Adrenal gland (tissue), 12 donors: ENCODE measurements around the gene GNB5. TPM values are rescaled to one million over a fixed set of nuclear protein-coding genes. Genes with fewer than 3 reads are reported as not detected.

Source experiments
- DNase-seq, 7 donors: peaks; one replicate each; pipeline ENCODE4 v3.0.0-alpha.2; 2019 to 2020
- H3K27ac ChIP-seq, 5 donors: fragments of 200-600 bp; sonication (generic) in 4 of 5; 1 replicate in 3 of 5; 2 replicates in 2 of 5; pipeline versions ENCODE4 v1.5.1 to v1.8.0; 2016 to 2020; ENCODE audit warnings: mild to moderate bottlenecking in 1 of 5
- H3K27me3 ChIP-seq: fragments of 200-600 bp; 2 replicates; pipeline ENCODE4 v1.8.0; 2021
- H3K36me3 ChIP-seq, 2 donors: fragments of 200-600 bp; replicated peaks in 1 of 2; 1 replicate in 1 of 2; 2 replicates in 1 of 2; pipeline versions ENCODE4 v1.5.1 to v1.8.0; 2018 to 2022
- H3K4me1 ChIP-seq, 2 donors: fragments of 200-600 bp; replicated peaks in 1 of 2; 1 replicate in 1 of 2; 2 replicates in 1 of 2; pipeline versions ENCODE4 v1.5.1 to v1.8.0; 2018 to 2021
- H3K4me3 ChIP-seq, 4 donors: fragments of 200-600 bp; sonication (generic) in 3 of 4; one replicate each; pipeline ENCODE4 v1.5.1; 2016 to 2018
- H3K9me3 ChIP-seq, 3 donors: fragments of 200-600 bp; sonication (generic) in 1 of 3; replicated peaks in 1 of 3; 1 replicate in 2 of 3; 2 replicates in 1 of 3; pipeline versions ENCODE4 v1.5.1 to v1.8.0; 2016 to 2021
- CTCF ChIP-seq, 6 experiments: fragments of 450-650 bp in 4 of 6; fragments of 200-600 bp in 2 of 6; sonication (generic) in 1 of 6; IDR thresholded peaks; 1 replicate in 5 of 6; 2 replicates in 1 of 6; pipeline versions ENCODE4 v1.5.1 to v1.8.0; 2016 to 2021; ENCODE audit warnings: antibody characterized with exemption in 6 of 6, mild to moderate bottlenecking in 2 of 6, moderate library complexity in 1 of 6
- POLR2A ChIP-seq, 2 donors: fragments of 450-650 bp; IDR thresholded peaks; one replicate each; pipeline ENCODE4 v1.6.1; 2017; ENCODE audit warnings: antibody characterized with exemption in 2 of 2, mild to moderate bottlenecking in 2 of 2, moderate library complexity in 1 of 2
- whole genome bisulfite sequencing, 4 donors: extraction: QIAGEN DNeasy Blood & Tissue Kit in 2 of 4; methylation state at CpG; one replicate each; pipeline versions ENCODE4 v1.1.5 to v1.1.7; 2013 to 2017; 5-methylcytosine and 5-hydroxymethylcytosine counted together
- intact Hi-C, 2 donors: fragments of 100-400 bp; cut with DNase I; formaldehyde crosslinking; loops; one replicate each; pipeline versions ENCODE4 v1.14.1 to v1.15.0; 2022 to 2023
- polyA plus RNA-seq, 3 donors: library from polyadenylated mRNA; stranded (reverse); fragments of 200-250 nt in 2 of 3; fragments of 350-450 nt in 1 of 3; fragmentation: Illumina TruSeq in 1 of 3; extraction: RNeasy Lipid Tissue Mini Kit (QIAGEN cat#74804) in 1 of 3; gene quantifications; one replicate each; pipeline ENCODE4 v1.2.3, GENCODE V29; 2013 to 2014
- total RNA-seq, 9 donors: library from RNA; depleted of rRNA in 4 of 9; stranded (reverse); fragments of >200 nt in 4 of 9; fragments of 120-200 nt in 1 of 9; fragmentation: NEBNext Ultra II Directional in 1 of 9; extraction: Animal tissue kit (Norgen Biotek cat#: 25700) in 1 of 9; gene quantifications; one replicate each; pipeline versions ENCODE4 v1.1.0 to v1.2.4, GENCODE V29; 2013 to 2023
- donor health status: healthy with polysubstance abuse.
- donor health status: Bipolar disorder and iron deficiency.
- donor health status: DM: yes; HTN: yes; CAD: no.
- donor health status: DM: no; HTN: no; CAD: no.
- donor health status: DM: no; HTN: no; CAD: no.
- donor health status: DM: yes; HTN: yes; CAD: no.

GNB5 gene
- total and polyA plus RNA-seq, 12 donors = 2.8 to 60.7 (median 18.8) TPM

- H3K4me1 ChIP-seq = no peaks in the 10 kb centered on the region
- TF ChIP-seq POLR2A (IDR thresholded peaks at IDR 0.05) (no peak), CTCF (IDR thresholded peaks at IDR 0.05) (no peak)
- no peaks in the 10 kb centered on the region for H3K9me3 ChIP-seq
- intact Hi-C loops = no loop called here
- no peak overlapping the region for H3K27ac ChIP-seq
- 94 to 97% (median 96%) methylated on average over 11 to 20 of the region's 20 CpGs for WGBS, 4 donors
- no peaks in the 10 kb centered on the region for H3K36me3 ChIP-seq
- DNase-seq = no peak
- H3K4me3 ChIP-seq = no peak overlapping the region
- no peaks in the 10 kb centered on the region for H3K27me3 ChIP-seq
Observed at GRCh38 chr15:52204657-52205056, 13.5 kb upstream of the GNB5 start.

GRCh38 chr15:52200831-52201365 lies 9.7 kb upstream of the GNB5 start:
- 83 to 94% (median 85%) methylated on average over 1 of the region's 1 CpG for WGBS, 4 donors
- TF ChIP-seq CTCF (IDR thresholded peaks at IDR 0.05) (no peak), POLR2A (IDR thresholded peaks at IDR 0.05) (no peak)
- no peaks in the 10 kb centered on the region for H3K36me3 ChIP-seq
- no peaks in the 10 kb centered on the region for H3K4me1 ChIP-seq
- no peaks in the 10 kb centered on the region for H3K9me3 ChIP-seq
- intact Hi-C loops = no loop called here
- H3K27ac ChIP-seq = no peak overlapping the region
- no peak for DNase-seq
- no peaks in the 10 kb centered on the region for H3K27me3 ChIP-seq
- no peak overlapping the region for H3K4me3 ChIP-seq

- Histone ChIP-seq H3K9me3 (no peaks in the 10 kb centered on the region), H3K4me1 (no peaks in the 10 kb centered on the region), H3K27me3 (no peaks in the 10 kb centered on the region), H3K4me3 (no peak overlapping the region), H3K27ac (no peak overlapping the region), H3K36me3 (no peaks in the 10 kb centered on the region)
- TF ChIP-seq CTCF (IDR thresholded peaks at IDR 0.05) (no peak), POLR2A (IDR thresholded peaks at IDR 0.05) (no peak)
- DNase-seq = no peak
- WGBS, 4 donors = 86 to 98% (median 97%) methylated on average over 2 of the region's 2 CpGs
- intact Hi-C loops = no loop called here
Observed at GRCh38 chr15:52199271-52199670, 8.1 kb upstream of the GNB5 start.

- H3K36me3 ChIP-seq = no peaks in the 10 kb centered on the region
- H3K27ac ChIP-seq = no peak overlapping the region
- no peaks in the 10 kb centered on the region for H3K9me3 ChIP-seq
- 73 to 82% (median 77%) methylated on average over 3 of the region's 3 CpGs for WGBS, 4 donors
- H3K4me3 ChIP-seq = no peak overlapping the region
- no peak for TF ChIP-seq CTCF (IDR thresholded peaks at IDR 0.05)
- TF ChIP-seq POLR2A (IDR thresholded peaks at IDR 0.05) = no peak
- intact Hi-C loops = no loop called here
- no peaks in the 10 kb centered on the region for H3K27me3 ChIP-seq
- H3K4me1 ChIP-seq = no peaks in the 10 kb centered on the region
- DNase-seq = no peak
Observed at GRCh38 chr15:52196891-52197290, 5.7 kb upstream of the GNB5 start.
